OCI-LY3 (cell line): ENCODE results near the gene CSTB.

Experiments
- CTCF ChIP-seq: fragments of 200-600, 300-600 bp; sonication (generic); IDR thresholded peaks from 2 replicates; pipeline ENCODE4 v1.5.1; 2014; ENCODE audit warnings: antibody characterized with exemption, low read length, low read depth
- EZH2phosphoT487 ChIP-seq: fragments of 200-600 bp; shearing (Covaris generic); IDR thresholded peaks from 2 replicates; pipeline ENCODE4 v1.6.1; 2018; ENCODE audit warnings: antibody characterized with exemption, mixed run types, low read depth

- TF ChIP-seq EZH2phosphoT487 (no peak), CTCF (no peak)
Observed at GRCh38 chr21:43734928-43735229, 41.2 kb downstream of the CSTB start.
